Gastroesophageal sphincter (tissue), 4 donors: Measurements from ENCODE around the gene DNAL4. TPM values are rescaled to one million over a fixed set of nuclear protein-coding genes. Genes with fewer than 3 reads are reported as not detected.

ENCODE experiments used
- ATAC-seq: fragments of 150-250 bp; one replicate; pipeline ENCODE4 v1.9.1; 2016; ENCODE audit warnings: mild to moderate bottlenecking, moderate library complexity
- H3K27ac ChIP-seq, 4 donors: fragments of 200-600 bp; sonication (generic) in 3 of 4; 1 replicate in 3 of 4; 2 replicates in 1 of 4; pipeline ENCODE4 v1.5.1; 2016 to 2019
- H3K27me3 ChIP-seq: fragments of 200-600 bp; sonication (generic); one replicate; pipeline ENCODE4 v1.5.1; 2019
- H3K36me3 ChIP-seq, 2 donors: fragments of 200-600 bp; sonication (generic); one replicate each; pipeline ENCODE4 v1.5.1; 2019; ENCODE audit warnings: control low read depth in 1 of 2
- H3K4me1 ChIP-seq, 3 donors: fragments of 200-600 bp; sonication (generic); 1 replicate in 2 of 3; 2 replicates in 1 of 3; pipeline ENCODE4 v1.5.1; 2016 to 2019; ENCODE audit warnings: control low read depth in 2 of 3
- H3K4me3 ChIP-seq, 2 donors: fragments of 200-600 bp; sonication (generic); one replicate each; pipeline ENCODE4 v1.5.1; 2019; ENCODE audit warnings: mild to moderate bottlenecking in 1 of 2, moderate library complexity in 1 of 2
- H3K9me3 ChIP-seq, 3 donors: fragments of 200-600 bp; sonication (generic); one replicate each; pipeline ENCODE4 v1.5.1; 2017 to 2019; ENCODE audit warnings: control low read depth in 2 of 3
- CTCF ChIP-seq, 4 experiments: fragments of 200-600 bp in 2 of 4; fragments of 450-650 bp in 2 of 4; sonication (generic) in 1 of 4; IDR thresholded peaks; one replicate each; pipeline ENCODE4 v1.5.1; 2017 to 2019; ENCODE audit warnings: antibody characterized with exemption in 4 of 4, mild to moderate bottlenecking in 2 of 4, moderate library complexity in 2 of 4
- EP300 ChIP-seq: sonication (generic); formaldehyde crosslinking; IDR thresholded peaks from one replicate; pipeline ENCODE4 v1.6.1; 2017; ENCODE audit warnings: antibody characterized with exemption, mild to moderate bottlenecking
- POLR2A ChIP-seq, 2 donors: fragments of 450-650 bp; IDR thresholded peaks; one replicate each; pipeline ENCODE4 v1.6.1; 2017; ENCODE audit warnings: antibody characterized with exemption in 2 of 2, mild to moderate bottlenecking in 2 of 2, moderate library complexity in 1 of 2
- POLR2AphosphoS5 ChIP-seq: sonication (generic); formaldehyde crosslinking; IDR thresholded peaks from one replicate; pipeline ENCODE4 v1.6.1; 2017; ENCODE audit warnings: antibody characterized with exemption
- WGBS, 2 donors: methylation state at CpG; one replicate each; pipeline ENCODE4 v1.1.5; 2018; ENCODE audit warnings: low coverage in 1 of 2; 5-methylcytosine and 5-hydroxymethylcytosine counted together
- total RNA-seq, 4 donors: library from RNA; depleted of rRNA; stranded (reverse); fragments of >200 nt; gene quantifications; one replicate each; pipeline ENCODE4 v1.1.0, GENCODE V29; 2016

Gene DNAL4
- total RNA-seq, 4 donors from 2014 or later, result 10.0 to 16.1 (median 14.6) TPM

GRCh38 chr22:38775656-38776055 lies 18.3 kb downstream of the DNAL4 start:
- no peak for TF ChIP-seq CTCF (IDR thresholded peaks at IDR 0.05)
- no peak for TF ChIP-seq POLR2A (IDR thresholded peaks at IDR 0.05)
- no peak for TF ChIP-seq EP300
- no peak for TF ChIP-seq POLR2AphosphoS5
- 75% methylated on average over 2 of the region's 13 CpGs; no CpG with 5 or more reads in 1 of the 2 donors for WGBS, 2 donors
- Histone ChIP-seq H3K36me3 (peaks cover 0 to 36% of the 10 kb centered on the region in 2 donors), H3K9me3 (no peaks in the 10 kb centered on the region), H3K4me3 (no peak overlapping the region), H3K27me3 (no peaks in the 10 kb centered on the region), H3K27ac (no peak overlapping the region), H3K4me1 (no peaks in the 10 kb centered on the region)
- no peak for ATAC-seq

- 67 to 74% methylated on average over 1 to 5 of the region's 11 CpGs for WGBS, 2 donors
- no peak overlapping the region for H3K4me3 ChIP-seq
- TF ChIP-seq POLR2AphosphoS5 (no peak), EP300 (no peak), CTCF (IDR thresholded peaks at IDR 0.05) (no peak), POLR2A (IDR thresholded peaks at IDR 0.05) (no peak)
Measured at GRCh38 chr22:38774496-38775166, 19.3 kb downstream of the DNAL4 start.

DNA sequence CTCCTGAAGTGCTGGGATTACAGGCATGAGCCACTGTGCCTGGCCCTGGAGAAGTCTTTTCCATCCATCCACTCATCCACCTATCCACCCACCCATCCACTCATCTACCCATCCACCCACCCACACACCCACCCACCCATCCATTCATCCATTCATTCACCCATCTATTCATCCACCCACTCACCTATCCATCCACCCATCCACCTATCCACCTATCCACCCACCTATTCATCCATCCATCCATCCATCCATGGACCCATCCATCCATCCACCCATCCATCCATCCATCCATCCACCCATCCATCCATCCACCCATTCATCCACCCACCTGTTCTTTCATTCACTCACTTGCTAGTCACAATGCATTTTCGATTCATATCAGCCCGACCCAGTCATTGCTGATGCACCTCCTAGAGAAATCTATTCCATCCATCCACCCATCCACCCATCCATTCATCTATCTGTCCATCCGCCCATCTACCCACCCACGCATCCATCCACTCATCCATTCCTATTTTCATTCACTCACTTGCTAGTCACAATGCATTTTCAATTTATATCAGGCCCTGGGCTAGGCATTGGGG lies 20.5 kb downstream of the DNAL4 start:
- Histone ChIP-seq H3K27ac (no peak overlapping the region), H3K9me3 (no peaks in the 10 kb centered on the region), H3K36me3 (peaks cover 0 to 14% of the 10 kb centered on the region in 2 donors), H3K4me3 (no peak overlapping the region), H3K27me3 (no peaks in the 10 kb centered on the region), H3K4me1 (peaks cover 0 to 7% (median 0%) of the 10 kb centered on the region in 3 donors)
- 86 to 96% methylated on average over 4 of the region's 4 CpGs for WGBS, 2 donors
- TF ChIP-seq POLR2AphosphoS5 (no peak), POLR2A (IDR thresholded peaks at IDR 0.05) (no peak), EP300 (no peak), CTCF (IDR thresholded peaks at IDR 0.05) (no peak)
- no peak for ATAC-seq

More at GRCh38 chr22:38774496-38775166, 19.3 kb downstream of the DNAL4 start:
- Histone ChIP-seq H3K36me3 (peaks cover 0 to 26% of the 10 kb centered on the region in 2 donors), H3K27ac (no peak overlapping the region), H3K4me1 (no peaks in the 10 kb centered on the region), H3K9me3 (no peaks in the 10 kb centered on the region), H3K27me3 (no peaks in the 10 kb centered on the region)
- no peak for ATAC-seq

- H3K36me3 ChIP-seq, result peaks cover 0 to 6% of the 10 kb centered on the region in 2 donors
- WGBS, 2 donors, result 100% methylated on average over 2 of the region's 8 CpGs; no CpG with 5 or more reads in 1 of the 2 donors
- no peak overlapping the region for H3K4me3 ChIP-seq
- TF ChIP-seq POLR2AphosphoS5, result no peak
- TF ChIP-seq CTCF (IDR thresholded peaks at IDR 0.05), result no peak
- no peak for TF ChIP-seq EP300
- TF ChIP-seq POLR2A (IDR thresholded peaks at IDR 0.05), result no peak
- H3K27ac ChIP-seq, result no peak overlapping the region
- H3K27me3 ChIP-seq, result no peaks in the 10 kb centered on the region
- no peaks in the 10 kb centered on the region for H3K9me3 ChIP-seq
- ATAC-seq, result no peak
- H3K4me1 ChIP-seq, result peaks cover 0 to 7% (median 0%) of the 10 kb centered on the region in 3 donors
Measured at GRCh38 chr22:38772623-38772873, 21.4 kb downstream of the DNAL4 start.
